Lung (tissue), 12 donors: Measurements from ENCODE around the gene TRAM2. TPM values are rescaled to one million over a fixed set of nuclear protein-coding genes. Genes with fewer than 3 reads are reported as not detected.
A peak's percentile ranks its signal among the peaks of the same experiment; 100 is the strongest.

ENCODE experiments used
- ATAC-seq: fragments of 200-7000 bp; cut with Tn5 transposase; one replicate; pipeline ENCODE4 v1.9.1; 2020; ENCODE audit warnings: moderate number of reproducible peaks; ENCODE audit not compliant: insufficient read depth, low FRiP score
- DNase-seq, 3 donors: peaks; one replicate each; pipeline ENCODE4 v3.0.0-alpha.2; 2013 to 2017
- H3K27ac ChIP-seq, 2 donors: one replicate each; pipeline ENCODE4 v1.5.1; 2013; ENCODE audit warnings: mild to moderate bottlenecking in 2 of 2, moderate library complexity in 2 of 2, control low read depth in 1 of 2, inconsistent platforms in 1 of 2, low read depth in 1 of 2, low read length in 1 of 2
- H3K27me3 ChIP-seq, 3 donors: one replicate each; pipeline ENCODE4 v1.5.1; 2013; ENCODE audit warnings: low read length in 2 of 3; ENCODE audit not compliant: control insufficient read depth in 3 of 3, insufficient read depth in 3 of 3
- H3K36me3 ChIP-seq, 4 donors: one replicate each; pipeline ENCODE4 v1.5.1; 2013; ENCODE audit warnings: low read length in 4 of 4, mild to moderate bottlenecking in 1 of 4, moderate library complexity in 1 of 4; ENCODE audit not compliant: control insufficient read depth in 4 of 4, insufficient read depth in 4 of 4
- H3K4me1 ChIP-seq, 5 donors: one replicate each; pipeline ENCODE4 v1.5.1; 2013; ENCODE audit warnings: low read length in 5 of 5, mild to moderate bottlenecking in 2 of 5, moderate library complexity in 1 of 5; ENCODE audit not compliant: control insufficient read depth in 5 of 5, insufficient read depth in 5 of 5
- H3K4me3 ChIP-seq: one replicate; pipeline ENCODE4 v1.5.1; 2013; ENCODE audit warnings: mild to moderate bottlenecking, control low read depth, moderate library complexity
- H3K9ac ChIP-seq, 2 donors: one replicate each; pipeline ENCODE4 v1.5.1; 2013; ENCODE audit warnings: low read length in 2 of 2, control low read depth in 1 of 2; ENCODE audit not compliant: insufficient read depth in 1 of 2
- H3K9me3 ChIP-seq, 4 donors: one replicate each; pipeline ENCODE4 v1.5.1; 2013; ENCODE audit warnings: low read length in 3 of 4, mild to moderate bottlenecking in 1 of 4, moderate library complexity in 1 of 4; ENCODE audit not compliant: control insufficient read depth in 4 of 4, insufficient read depth in 3 of 4
- CTCF ChIP-seq: IDR thresholded peaks from 2 replicates; pipeline ENCODE4 v1.5.1; 2012; ENCODE audit warnings: mild to moderate bottlenecking; ENCODE audit errors: control extremely low read depth, extremely low read depth
- WGBS, 2 donors: extraction: QIAGEN DNeasy Blood & Tissue Kit; methylation state at CpG; one replicate each; pipeline ENCODE4 v1.1.7; 2013; 5-methylcytosine and 5-hydroxymethylcytosine counted together
- polyA plus RNA-seq, 2 donors: library from polyadenylated mRNA; stranded (reverse); fragments of 200-250 nt; gene quantifications; one replicate each; pipeline ENCODE4 v1.2.1, GENCODE V29; 2013
- total RNA-seq, 2 donors: library from RNA; depleted of rRNA in 1 of 2; stranded (reverse); fragments of >200 nt in 1 of 2; gene quantifications; one replicate each; pipeline ENCODE4 v1.2.1, GENCODE V29; 2014 to 2021
- donor health status: control.
- donor health status: control.
- donor health status: Bipolar disorder and iron deficiency.
- donor health status: healthy.
- donor health status: DM: yes; HTN: yes; CAD: no.

The TRAM2 gene
- total and polyA plus RNA-seq, 4 donors = 4.4 to 33.4 (median 15.2) TPM

GRCh38 chr6:52560462-52560861, 16.4 kb downstream of the TRAM2 start:
- no peak for DNase-seq
- no peak for TF ChIP-seq CTCF
- H3K4me3 ChIP-seq = no peak overlapping the region
- H3K4me1 ChIP-seq = peaks cover 11 to 29% (median 15%) of the 10 kb centered on the region in 5 donors
- no peaks in the 10 kb centered on the region for H3K9me3 ChIP-seq
- H3K36me3 ChIP-seq = peaks cover 0 to 5% (median 0%) of the 10 kb centered on the region in 4 donors
- no peak overlapping the region for H3K9ac ChIP-seq
- no peaks in the 10 kb centered on the region for H3K27me3 ChIP-seq
- no peak for ATAC-seq
- 72 to 85% methylated on average over 5 of the region's 5 CpGs for WGBS, 2 donors
- no peak overlapping the region for H3K27ac ChIP-seq

GRCh38 chr6:52558266-52559000, 18.4 kb downstream of the TRAM2 start:
- Histone ChIP-seq H3K9me3 (no peaks in the 10 kb centered on the region), H3K27ac (peak overlapping the region in 1 of 2 donors; percentile 66), H3K27me3 (no peaks in the 10 kb centered on the region), H3K36me3 (no peaks in the 10 kb centered on the region), H3K4me1 (peaks cover 9 to 31% (median 13%) of the 10 kb centered on the region in 5 donors), H3K9ac (no peak overlapping the region), H3K4me3 (no peak overlapping the region)
- no peak for TF ChIP-seq CTCF
- DNase-seq = peak in 1 of 3 donors; percentile 59
- ATAC-seq = peak; percentile 58
- WGBS, 2 donors = 70 to 80% methylated on average over 6 of the region's 6 CpGs

- H3K36me3 ChIP-seq = no peaks in the 10 kb centered on the region
- peak overlapping the region in 1 of 2 donors; percentile 66 for H3K27ac ChIP-seq
- peaks cover 11 to 36% (median 18%) of the 10 kb centered on the region in 5 donors for H3K4me1 ChIP-seq
- no peak for TF ChIP-seq CTCF
- H3K4me3 ChIP-seq = no peak overlapping the region
- 63 to 77% methylated on average over 11 of the region's 11 CpGs for WGBS, 2 donors
- H3K27me3 ChIP-seq = no peaks in the 10 kb centered on the region
- peak; percentile 38 to 61 (median 47) for DNase-seq
- H3K9ac ChIP-seq = no peak overlapping the region
- no peak for ATAC-seq
- no peaks in the 10 kb centered on the region for H3K9me3 ChIP-seq
Measured at GRCh38 chr6:52557389-52558265, 19.2 kb downstream of the TRAM2 start.
